HUES6 (cell line): ENCODE measurements around the gene INVS.

Experiments
- H3K27ac ChIP-seq: 2 replicates; pipeline ENCODE4 v1.7.0; 2013; ENCODE audit warnings: low read depth, mild to moderate bottlenecking, low read length, inconsistent platforms
- H3K27me3 ChIP-seq: 2 replicates; pipeline ENCODE4 v1.6.1; 2013; ENCODE audit warnings: low read length; ENCODE audit not compliant: control insufficient read depth, insufficient read depth
- H3K36me3 ChIP-seq: 2 replicates; pipeline ENCODE4 v1.6.1; 2013; ENCODE audit warnings: low read length; ENCODE audit not compliant: control insufficient read depth, insufficient read depth
- H3K4me1 ChIP-seq: 2 replicates; pipeline ENCODE4 v1.6.1; 2013; ENCODE audit warnings: low read length; ENCODE audit not compliant: control insufficient read depth, insufficient read depth
- H3K4me3 ChIP-seq: 2 replicates; pipeline ENCODE4 v1.5.1; 2013; ENCODE audit warnings: low read depth, low read length
- H3K9ac ChIP-seq: one replicate; pipeline ENCODE4 v1.6.1; 2013; ENCODE audit warnings: mild to moderate bottlenecking, low read length
- H3K9me3 ChIP-seq: 2 replicates; pipeline ENCODE4 v1.6.1; 2013; ENCODE audit warnings: low read depth, low read length; ENCODE audit not compliant: control insufficient read depth, insufficient read depth

The INVS gene

DNA sequence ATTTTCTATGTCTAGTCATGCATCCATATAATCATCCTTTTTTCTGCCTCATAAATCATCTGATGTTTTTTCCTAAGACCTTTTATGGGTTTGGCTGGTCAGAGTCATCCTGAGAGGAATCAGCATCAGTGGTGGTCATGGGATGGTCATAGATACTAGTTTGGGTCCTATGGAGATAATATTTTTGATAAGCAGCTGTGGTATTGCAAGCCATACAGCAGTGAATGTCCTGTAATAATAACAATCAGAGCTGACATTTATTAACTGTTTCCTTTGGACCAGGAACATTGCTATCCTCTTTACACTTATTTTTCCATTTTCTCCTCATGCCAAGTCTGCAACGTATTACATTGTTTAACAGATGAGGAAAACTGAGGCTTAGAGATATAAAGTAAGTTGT, 170.6 kb downstream of the INVS start:
- H3K4me3 ChIP-seq = no peak overlapping the region
- no peaks in the 10 kb centered on the region for H3K36me3 ChIP-seq
- no peaks in the 10 kb centered on the region for H3K27me3 ChIP-seq
- no peaks in the 10 kb centered on the region for H3K9me3 ChIP-seq
- H3K4me1 ChIP-seq = peaks cover 3% of the 10 kb centered on the region; the same call in 1 of the 2 replicates
- H3K9ac ChIP-seq = no peak overlapping the region
- no peak overlapping the region for H3K27ac ChIP-seq

DNA sequence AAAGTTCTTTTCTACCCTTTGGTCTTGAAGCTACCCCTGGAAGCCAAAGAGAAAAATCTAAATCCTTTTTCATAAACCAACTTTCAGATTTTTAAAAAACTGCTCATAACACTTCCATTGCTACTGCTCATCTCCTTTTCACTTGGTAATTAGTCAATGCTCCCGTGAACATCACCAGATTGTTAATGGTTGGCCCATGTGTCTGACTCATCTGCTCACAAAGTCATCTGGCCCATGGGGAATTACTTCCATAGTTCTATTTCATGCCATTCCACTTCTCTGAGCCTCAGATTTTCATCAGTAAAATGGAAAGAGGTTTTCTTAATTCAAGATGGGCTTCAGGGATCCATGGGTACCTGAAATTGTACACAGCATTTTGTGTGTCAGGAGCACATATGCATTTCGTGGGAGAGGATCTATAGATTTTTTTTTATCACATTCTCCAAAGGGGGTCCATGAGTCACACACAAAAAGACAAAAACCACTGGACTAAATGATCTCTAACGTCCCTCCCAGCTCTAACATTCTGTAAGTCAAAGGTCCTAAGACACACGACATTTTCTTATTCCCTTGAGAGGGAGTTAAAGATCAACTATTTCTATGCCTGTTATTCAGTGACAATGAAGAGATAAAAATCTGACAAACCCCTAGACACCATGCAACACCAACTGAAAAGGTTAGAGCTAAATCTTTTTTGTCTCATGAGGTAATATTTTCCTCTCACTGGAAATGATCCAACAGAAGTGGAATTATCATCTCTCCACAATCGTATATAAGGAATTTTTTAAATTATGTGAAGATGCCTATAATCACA, 178.3 kb downstream of the INVS start:
- Histone ChIP-seq H3K27ac (no peak overlapping the region), H3K9me3 (no peaks in the 10 kb centered on the region), H3K27me3 (no peaks in the 10 kb centered on the region), H3K4me3 (no peak overlapping the region), H3K4me1 (no peaks in the 10 kb centered on the region), H3K9ac (no peak overlapping the region), H3K36me3 (no peaks in the 10 kb centered on the region)

DNA sequence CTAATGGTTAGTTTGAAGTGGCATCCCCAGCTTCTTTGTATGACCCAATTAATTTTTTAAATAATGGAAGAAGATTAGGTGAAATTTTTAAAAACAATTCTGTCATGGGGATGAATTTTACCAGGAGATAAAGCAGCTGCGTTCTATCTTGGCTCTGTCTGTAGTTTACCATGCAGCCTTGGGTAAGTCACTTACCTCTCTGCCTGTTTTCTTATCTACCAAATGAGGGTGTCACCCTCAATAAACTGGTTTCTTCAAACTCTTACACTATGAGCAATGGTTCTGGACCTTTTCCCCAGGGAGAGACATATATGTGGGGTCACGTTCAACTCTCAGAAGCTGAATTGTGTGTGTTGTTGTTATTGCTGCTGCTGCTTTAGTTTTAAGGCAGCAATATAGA, 182.0 kb downstream of the INVS start:
- Histone ChIP-seq H3K9ac (no peak overlapping the region), H3K27me3 (no peaks in the 10 kb centered on the region), H3K27ac (no peak overlapping the region), H3K36me3 (peaks cover 17% of the 10 kb centered on the region), H3K9me3 (peaks cover 8% of the 10 kb centered on the region; the same call in 1 of the 2 replicates), H3K4me1 (no peaks in the 10 kb centered on the region), H3K4me3 (no peak overlapping the region)

GRCh38 chr9:100281676-100282387, 182.8 kb downstream of the INVS start:
- Histone ChIP-seq H3K9ac (no peak overlapping the region), H3K4me1 (no peaks in the 10 kb centered on the region), H3K9me3 (peaks cover 11% of the 10 kb centered on the region; the same call in 1 of the 2 replicates), H3K36me3 (peaks cover 19% of the 10 kb centered on the region), H3K27ac (no peak overlapping the region), H3K27me3 (no peaks in the 10 kb centered on the region), H3K4me3 (no peak overlapping the region)

DNA sequence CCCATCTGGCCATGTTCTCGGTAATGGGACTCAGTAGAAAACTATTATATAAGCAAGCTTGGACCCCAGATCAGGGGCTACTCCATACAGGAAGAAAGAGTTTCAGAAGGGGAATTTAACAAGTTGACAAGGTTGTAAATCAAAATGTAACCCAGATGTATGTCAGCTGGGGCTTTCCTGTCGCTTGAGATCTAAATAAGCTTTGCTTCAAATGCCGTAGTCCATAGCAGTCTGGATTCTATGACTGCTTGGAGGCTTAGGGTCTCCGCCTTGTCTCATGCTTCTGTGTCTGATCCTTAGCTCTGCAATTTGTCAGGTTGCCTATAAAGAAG, 183.3 kb downstream of the INVS start:
- peaks cover 13% of the 10 kb centered on the region; the same call in 1 of the 2 replicates for H3K9me3 ChIP-seq
- no peaks in the 10 kb centered on the region for H3K27me3 ChIP-seq
- H3K9ac ChIP-seq = no peak overlapping the region
- H3K4me1 ChIP-seq = no peaks in the 10 kb centered on the region
- no peak overlapping the region for H3K4me3 ChIP-seq
- peaks cover 25% of the 10 kb centered on the region for H3K36me3 ChIP-seq
- no peak overlapping the region for H3K27ac ChIP-seq

DNA sequence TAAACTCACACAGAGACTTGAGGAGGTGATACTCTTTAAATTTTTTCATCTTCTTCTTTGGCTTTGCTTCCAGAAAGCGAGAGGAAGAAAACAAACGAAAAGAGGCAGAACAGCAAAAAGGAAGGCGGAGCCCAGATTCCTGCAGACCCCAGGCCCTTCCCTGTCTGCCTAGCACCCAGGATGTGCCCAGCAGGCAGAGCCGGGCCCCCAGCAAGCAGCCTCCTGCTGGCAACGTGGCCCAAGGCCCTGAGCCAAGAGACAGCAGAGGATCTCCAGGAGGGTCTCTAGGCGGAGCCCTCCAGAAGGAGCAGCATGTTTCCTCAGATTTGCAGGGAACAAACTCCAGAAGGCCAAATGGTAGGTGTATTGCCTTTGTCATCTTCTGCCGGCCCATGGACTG, 185.2 kb downstream of the INVS start:
- Histone ChIP-seq H3K4me1 (no peaks in the 10 kb centered on the region), H3K9me3 (peaks cover 21% of the 10 kb centered on the region; the same call in 1 of the 2 replicates), H3K27me3 (no peaks in the 10 kb centered on the region), H3K4me3 (no peak overlapping the region), H3K36me3 (peaks cover 31% of the 10 kb centered on the region), H3K27ac (no peak overlapping the region), H3K9ac (no peak overlapping the region)

- H3K9ac ChIP-seq = no peak overlapping the region
These were observed 186.0 kb downstream of the INVS start for GRCh38 chr9:100285080-100285479.

GRCh38 chr9:100285601-100286000, 186.6 kb downstream of the INVS start:
- H3K4me1 ChIP-seq = no peaks in the 10 kb centered on the region
- peaks cover 21% of the 10 kb centered on the region; the same call in 1 of the 2 replicates for H3K9me3 ChIP-seq
- no peaks in the 10 kb centered on the region for H3K27me3 ChIP-seq
- H3K27ac ChIP-seq = no peak overlapping the region
- H3K9ac ChIP-seq = no peak overlapping the region
- peaks cover 37% of the 10 kb centered on the region for H3K36me3 ChIP-seq
- H3K4me3 ChIP-seq = no peak overlapping the region

More at GRCh38 chr9:100285080-100285479, 186.0 kb downstream of the INVS start:
- Histone ChIP-seq H3K9me3 (peaks cover 21% of the 10 kb centered on the region; the same call in 1 of the 2 replicates), H3K27me3 (no peaks in the 10 kb centered on the region), H3K27ac (no peak overlapping the region), H3K4me3 (no peak overlapping the region), H3K4me1 (no peaks in the 10 kb centered on the region), H3K36me3 (peaks cover 37% of the 10 kb centered on the region)

- peaks cover 37% of the 10 kb centered on the region for H3K36me3 ChIP-seq
- no peaks in the 10 kb centered on the region for H3K27me3 ChIP-seq
- peaks cover 21% of the 10 kb centered on the region; the same call in 1 of the 2 replicates for H3K9me3 ChIP-seq
- no peak overlapping the region for H3K4me3 ChIP-seq
- no peak overlapping the region for H3K27ac ChIP-seq
- H3K9ac ChIP-seq = no peak overlapping the region
- no peaks in the 10 kb centered on the region for H3K4me1 ChIP-seq
These were observed 187.2 kb downstream of the INVS start for GRCh38 chr9:100286257-100286656.

DNA sequence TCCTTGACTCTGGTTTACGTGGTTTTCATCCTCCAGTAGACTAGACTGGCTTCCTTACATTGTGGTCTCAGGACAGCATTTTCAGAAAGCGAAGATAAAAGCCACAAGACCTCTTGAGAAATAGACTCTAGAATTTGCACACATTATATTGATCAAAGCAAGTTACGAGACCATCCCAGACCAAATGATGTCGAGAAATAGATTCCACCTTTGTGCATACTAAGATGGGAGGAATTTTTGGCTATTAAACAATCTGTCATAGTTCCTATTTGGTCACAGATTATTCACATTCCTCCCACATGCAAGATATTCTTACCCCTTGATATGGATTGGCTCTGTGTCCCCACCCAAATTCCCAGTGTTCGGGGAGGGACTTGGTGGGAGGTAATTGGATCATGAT, 188.1 kb downstream of the INVS start:
- no peaks in the 10 kb centered on the region for H3K27me3 ChIP-seq
- no peak overlapping the region for H3K27ac ChIP-seq
- H3K9me3 ChIP-seq = peaks cover 21% of the 10 kb centered on the region; the same call in 1 of the 2 replicates
- no peak overlapping the region for H3K9ac ChIP-seq
- no peak overlapping the region for H3K4me3 ChIP-seq
- peaks cover 37% of the 10 kb centered on the region for H3K36me3 ChIP-seq
- H3K4me1 ChIP-seq = no peaks in the 10 kb centered on the region

GRCh38 chr9:100290714-100291113, 191.7 kb downstream of the INVS start:
- Histone ChIP-seq H3K9ac (no peak overlapping the region), H3K27ac (no peak overlapping the region), H3K4me1 (no peaks in the 10 kb centered on the region), H3K27me3 (no peaks in the 10 kb centered on the region), H3K4me3 (no peak overlapping the region), H3K9me3 (peaks cover 15% of the 10 kb centered on the region; the same call in 1 of the 2 replicates), H3K36me3 (peaks cover 36% of the 10 kb centered on the region)
